ENCODE results near the gene C2CD2.

DNA sequence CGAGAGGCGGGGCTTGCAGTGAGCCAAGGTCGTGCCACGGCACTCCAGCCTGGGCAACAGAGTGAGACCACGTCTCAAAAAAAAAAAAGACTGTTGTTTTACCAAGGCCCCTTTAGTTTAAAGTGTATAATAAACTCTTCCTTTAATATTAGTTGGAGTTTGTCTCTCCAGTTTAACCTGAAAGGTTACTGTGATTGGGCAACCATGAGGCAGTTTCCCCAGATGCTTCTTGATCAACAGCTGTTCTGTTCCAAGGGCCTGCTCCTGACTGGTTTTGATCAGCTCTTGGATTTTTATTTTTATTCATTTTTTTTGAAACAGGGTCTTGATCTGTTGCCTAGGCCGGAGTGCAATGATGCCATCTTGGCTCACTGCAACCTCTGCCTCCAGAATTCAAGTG, 18.1 kb upstream of the C2CD2 start:
- TF ChIP-seq, protein P1, sequence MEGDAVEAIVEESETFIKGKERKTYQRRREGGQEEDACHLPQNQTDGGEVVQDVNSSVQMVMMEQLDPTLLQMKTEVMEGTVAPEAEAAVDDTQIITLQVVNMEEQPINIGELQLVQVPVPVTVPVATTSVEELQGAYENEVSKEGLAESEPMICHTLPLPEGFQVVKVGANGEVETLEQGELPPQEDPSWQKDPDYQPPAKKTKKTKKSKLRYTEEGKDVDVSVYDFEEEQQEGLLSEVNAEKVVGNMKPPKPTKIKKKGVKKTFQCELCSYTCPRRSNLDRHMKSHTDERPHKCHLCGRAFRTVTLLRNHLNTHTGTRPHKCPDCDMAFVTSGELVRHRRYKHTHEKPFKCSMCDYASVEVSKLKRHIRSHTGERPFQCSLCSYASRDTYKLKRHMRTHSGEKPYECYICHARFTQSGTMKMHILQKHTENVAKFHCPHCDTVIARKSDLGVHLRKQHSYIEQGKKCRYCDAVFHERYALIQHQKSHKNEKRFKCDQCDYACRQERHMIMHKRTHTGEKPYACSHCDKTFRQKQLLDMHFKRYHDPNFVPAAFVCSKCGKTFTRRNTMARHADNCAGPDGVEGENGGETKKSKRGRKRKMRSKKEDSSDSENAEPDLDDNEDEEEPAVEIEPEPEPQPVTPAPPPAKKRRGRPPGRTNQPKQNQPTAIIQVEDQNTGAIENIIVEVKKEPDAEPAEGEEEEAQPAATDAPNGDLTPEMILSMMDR (IDR thresholded peaks at IDR 0.05), result no peak
- no peak for TF ChIP-seq POLR2A (IDR thresholded peaks at IDR 0.05)

Data from Peyer's patch (tissue), 4 donors.